DMS 273 (cell line): ENCODE results near the gene CLP1.
"Not testable (repeated sequence)": the region's sequence is repeated elsewhere in the genome, so short reads cannot be mapped to it uniquely, and the experiment has no call there.

Experiments used
- DNase-seq: peaks from one replicate; lab custom pipeline; 2025; ENCODE audit not compliant: unreplicated experiment; lab: John Stamatoyannopoulos, UW

The CLP1 gene

GRCh38 chr11:57659669-57660068 is 2.1 kb downstream of the CLP1 start:
- DNase-seq: no peak

GRCh38 chr11:57662893-57663292 is 5.3 kb downstream of the CLP1 start:
- peak; percentile 20 for DNase-seq

- DNase-seq: no peak
Observed at GRCh38 chr11:57663975-57664374, 6.4 kb downstream of the CLP1 start.

GRCh38 chr11:57667117-57667735 is 9.7 kb downstream of the CLP1 start:
- DNase-seq: peak; percentile 95

GRCh38 chr11:57667736-57668433 is 10.3 kb downstream of the CLP1 start, which contains the start of gene ZDHHC5:
Gene ZDHHC5 (plus strand): TSS chr11:57668114. CDS start chr11:57673091, 4,977 bp downstream.
- peak; percentile 98 for DNase-seq

- DNase-seq: peak; percentile 65
Observed at GRCh38 chr11:57668434-57668782, 10.8 kb downstream of the CLP1 start.

- DNase-seq: no peak
Observed at GRCh38 chr11:57674251-57674650, 16.7 kb downstream of the CLP1 start.

GRCh38 chr11:57675176-57675941 is 17.8 kb downstream of the CLP1 start:
- no peak for DNase-seq

GRCh38 chr11:57679396-57679795 is 21.8 kb downstream of the CLP1 start:
- DNase-seq: no peak

- no peak for DNase-seq
Observed at GRCh38 chr11:57680552-57680874, 23.0 kb downstream of the CLP1 start.

GRCh38 chr11:57681168-57681567 is 23.6 kb downstream of the CLP1 start:
- DNase-seq: no peak

GRCh38 chr11:57690474-57690873 is 32.9 kb downstream of the CLP1 start:
- DNase-seq: not testable (repeated sequence)

GRCh38 chr11:57698843-57699365 is 41.3 kb downstream of the CLP1 start:
- no peak for DNase-seq

- no peak for DNase-seq
Observed at GRCh38 chr11:57699813-57700212, 42.3 kb downstream of the CLP1 start.

- no peak for DNase-seq
Observed at GRCh38 chr11:57700425-57700824, 42.9 kb downstream of the CLP1 start.

GRCh38 chr11:57703341-57703740 is 45.8 kb downstream of the CLP1 start:
- no peak for DNase-seq

- DNase-seq: no peak
Observed at GRCh38 chr11:57704932-57705331, 47.4 kb downstream of the CLP1 start.

GRCh38 chr11:57705432-57705831 is 47.9 kb downstream of the CLP1 start:
- not testable (repeated sequence) for DNase-seq

- DNase-seq: no peak
Observed at GRCh38 chr11:57709802-57710367, 52.3 kb downstream of the CLP1 start.
